Activated T-cell treated with anti-CD3 and anti-CD28 coated beads for 1 hour (primary cell): Measurements from ENCODE around the gene PRDM16.

ENCODE experiments used
- DNase-seq: peaks from one replicate; pipeline ENCODE4 v3.0.0-alpha.2; 2020; ENCODE audit warnings: low read depth

PRDM16 gene

DNA sequence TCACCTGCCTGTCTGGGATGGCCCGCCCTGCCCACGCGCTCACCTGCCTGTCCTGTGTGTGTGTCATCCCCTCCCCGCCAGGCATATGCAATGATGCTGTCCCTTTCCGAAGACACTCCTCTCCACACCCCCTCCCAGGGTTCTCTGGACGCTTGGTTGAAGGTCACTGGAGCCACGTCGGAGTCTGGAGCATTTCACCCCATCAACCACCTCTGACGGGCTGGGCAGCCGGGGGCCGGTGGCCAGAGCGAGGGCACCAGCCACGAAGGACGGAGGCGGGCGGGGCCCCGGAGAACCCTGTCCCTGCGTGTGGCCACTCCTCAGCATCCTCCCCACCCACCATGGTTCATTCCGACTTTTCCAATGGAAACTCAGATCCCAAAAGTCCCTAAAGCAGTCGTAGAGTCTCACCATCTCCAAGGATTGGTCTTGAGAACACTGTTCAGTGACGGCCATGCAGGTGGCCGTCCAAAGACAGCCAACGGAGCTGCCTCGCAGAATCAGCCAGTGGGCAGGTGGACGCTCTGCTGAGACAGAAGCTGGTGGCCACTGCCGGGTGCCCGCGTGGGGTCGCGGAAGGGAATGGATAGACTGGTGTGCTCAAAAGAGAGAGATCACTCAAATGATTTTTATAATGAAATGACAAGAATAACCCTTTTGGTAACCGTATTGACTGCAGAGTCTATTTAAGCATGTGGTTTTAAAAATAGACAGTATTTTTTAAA, 364.8 kb downstream of the PRDM16 start:
- DNase-seq, result no peak

DNA sequence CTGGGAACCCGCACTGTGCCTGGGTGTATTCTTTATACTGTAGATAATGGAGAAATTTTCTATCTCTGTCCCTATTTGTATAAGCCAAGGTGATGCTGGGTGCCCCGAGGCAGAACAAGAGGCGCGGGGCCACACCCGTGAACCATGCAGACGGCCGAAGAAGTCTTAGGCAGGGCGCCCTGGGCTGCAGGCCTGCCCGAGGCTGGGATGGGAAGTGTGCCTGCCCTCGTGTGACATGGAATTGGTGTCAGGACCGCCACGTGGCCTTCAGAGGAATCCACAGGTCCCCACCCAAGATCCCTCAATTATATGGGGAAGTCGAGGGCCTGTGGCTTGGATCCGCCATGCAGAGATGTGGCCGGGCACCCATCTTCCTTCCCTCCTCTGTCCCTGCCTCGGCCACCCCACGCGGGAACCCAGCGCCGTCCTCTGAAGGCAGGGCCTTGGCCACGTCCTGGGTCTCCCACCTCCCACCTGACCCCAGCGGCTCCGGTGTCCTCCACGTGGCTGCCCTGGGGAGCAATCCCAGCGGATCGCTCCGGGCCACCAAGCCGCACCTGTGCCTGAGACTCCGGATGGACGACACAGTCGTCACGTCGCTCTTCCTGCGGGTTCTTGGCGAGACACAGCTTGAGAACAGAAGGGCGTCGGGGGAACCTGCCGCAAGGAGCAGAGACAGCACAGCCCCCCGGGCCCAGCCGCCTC, 365.6 kb downstream of the PRDM16 start:
- DNase-seq, result no peak

DNA sequence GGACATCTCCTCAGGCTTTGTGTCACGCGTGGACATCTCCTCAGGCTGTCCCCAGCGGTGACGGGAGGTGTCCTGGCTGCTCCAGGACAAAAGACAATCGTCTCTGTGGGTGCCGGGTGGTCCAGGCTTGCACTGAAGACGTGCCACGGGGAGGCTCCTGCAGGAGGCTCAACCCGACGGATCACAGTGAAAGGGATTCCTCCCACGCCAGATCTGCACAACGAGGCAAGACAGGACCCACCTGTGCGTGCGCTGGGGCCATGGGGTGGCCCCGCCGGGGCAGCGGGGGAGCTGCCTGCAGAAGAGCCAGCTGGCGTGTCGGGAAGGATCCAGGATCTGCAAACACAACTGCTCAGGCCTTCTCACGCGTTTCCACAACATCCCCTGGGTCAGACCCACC, 366.7 kb downstream of the PRDM16 start:
- DNase-seq, result no peak

DNA sequence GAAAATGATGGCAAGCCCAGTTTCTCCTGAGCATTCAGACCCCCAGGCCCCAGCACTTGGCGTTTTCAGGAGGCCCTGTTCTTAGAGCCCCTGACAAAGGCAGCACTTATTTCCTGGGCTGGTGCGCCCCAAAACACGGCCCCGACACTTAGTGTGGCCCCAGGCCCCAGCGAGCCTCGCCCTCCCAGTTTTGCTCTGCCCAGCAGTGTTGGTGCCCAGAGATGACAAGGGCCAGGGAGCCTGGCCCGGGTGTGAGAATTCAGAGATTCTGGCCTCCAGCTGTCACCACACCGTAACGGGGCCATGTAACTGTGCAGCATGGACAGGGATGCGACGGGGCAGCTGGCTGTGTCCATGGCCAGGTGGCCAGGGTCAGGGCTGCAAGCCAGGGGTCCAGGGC, 367.4 kb downstream of the PRDM16 start:
- DNase-seq, result no peak

DNA sequence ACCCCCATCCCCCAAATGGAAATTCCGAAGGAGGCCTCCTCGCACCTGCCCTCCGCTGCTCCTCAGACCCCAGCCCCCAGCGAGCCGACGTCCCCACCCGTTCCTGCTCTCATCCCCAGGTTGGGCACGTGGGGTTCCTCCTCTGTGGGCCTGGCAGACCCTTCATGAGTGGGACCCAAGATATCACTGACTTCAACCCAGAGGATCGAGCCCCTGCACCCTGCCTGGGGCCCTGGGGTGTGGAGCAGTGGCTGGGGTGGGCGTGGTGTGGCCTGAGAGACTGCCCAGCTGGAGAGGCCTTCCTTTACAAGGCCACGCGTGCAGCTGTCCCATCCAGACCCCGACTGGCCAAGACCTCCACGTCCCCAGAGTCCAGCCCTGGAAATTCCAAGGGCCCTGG, 367.9 kb downstream of the PRDM16 start:
- DNase-seq, result no peak

DNA sequence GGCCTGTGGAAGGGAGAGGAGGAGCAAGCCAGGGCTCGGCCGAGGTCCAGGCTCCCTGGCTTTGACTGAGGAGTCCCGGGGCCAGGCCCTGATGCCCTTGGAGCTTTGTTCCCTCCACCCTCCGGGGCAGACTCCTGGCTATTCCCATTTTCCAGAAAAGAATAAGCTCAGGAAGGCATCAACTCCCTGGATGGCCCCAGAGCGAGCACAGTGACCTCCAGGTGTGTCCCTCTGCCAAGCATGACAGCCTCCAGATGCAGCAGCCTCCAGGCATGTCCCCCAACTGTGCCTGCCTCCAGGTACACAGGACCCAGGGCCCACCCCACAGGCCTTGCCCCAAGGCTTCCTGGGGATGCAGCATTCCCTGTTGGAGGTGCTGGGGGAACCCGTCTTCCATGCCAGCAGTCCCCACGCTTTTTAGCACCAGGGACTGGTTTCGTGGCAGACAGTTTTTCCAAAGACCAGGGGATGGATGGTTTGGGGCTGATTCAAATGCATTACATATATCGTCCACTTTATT, 369.7 kb downstream of the PRDM16 start:
- no peak for DNase-seq

DNA sequence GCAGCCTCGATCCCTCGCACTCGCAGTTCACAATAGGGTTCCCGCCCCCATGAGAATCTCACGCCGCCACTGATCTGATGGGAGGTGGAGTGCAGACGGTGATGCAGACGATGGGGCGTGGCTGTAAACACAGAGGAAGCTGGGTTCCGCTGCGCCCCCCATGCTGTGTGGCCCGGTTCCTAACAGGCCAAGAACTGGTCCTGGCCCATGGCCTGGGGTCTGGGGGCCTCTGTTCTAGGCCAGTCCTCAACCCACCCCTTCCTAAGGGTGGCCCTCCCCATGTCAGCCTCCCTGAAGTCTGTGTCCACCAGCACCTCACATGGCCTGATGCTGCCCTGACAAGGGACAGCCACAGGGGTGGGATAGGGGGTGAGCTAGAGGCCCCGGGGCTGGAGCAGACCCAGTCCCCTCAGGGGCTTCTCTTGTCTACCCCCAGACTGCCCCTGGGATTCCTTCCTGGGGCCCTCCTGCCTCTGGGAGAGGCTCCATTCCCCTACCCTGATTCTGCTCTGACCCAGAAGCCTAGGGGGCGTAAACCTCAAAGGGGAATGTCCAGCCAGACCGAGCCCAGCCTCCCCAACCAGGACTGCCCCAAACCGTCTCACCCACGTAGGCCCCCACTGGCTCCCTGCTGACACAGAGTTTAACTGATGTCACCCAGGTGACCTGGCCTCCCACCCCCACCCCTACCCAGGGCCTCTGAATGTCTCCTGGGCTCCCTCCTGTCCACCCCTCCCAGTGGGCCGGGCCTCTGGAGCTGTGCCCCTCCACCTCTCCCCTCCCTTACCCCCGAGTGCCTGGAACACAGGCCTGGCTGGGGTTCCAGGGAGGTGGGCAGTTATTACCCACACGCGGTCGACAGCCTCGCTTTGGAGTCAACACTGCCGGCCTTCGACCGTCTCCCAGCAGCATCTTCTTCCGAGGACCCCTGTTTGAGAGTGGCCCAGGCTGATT, 370.6 kb downstream of the PRDM16 start:
- DNase-seq, result no peak

DNA sequence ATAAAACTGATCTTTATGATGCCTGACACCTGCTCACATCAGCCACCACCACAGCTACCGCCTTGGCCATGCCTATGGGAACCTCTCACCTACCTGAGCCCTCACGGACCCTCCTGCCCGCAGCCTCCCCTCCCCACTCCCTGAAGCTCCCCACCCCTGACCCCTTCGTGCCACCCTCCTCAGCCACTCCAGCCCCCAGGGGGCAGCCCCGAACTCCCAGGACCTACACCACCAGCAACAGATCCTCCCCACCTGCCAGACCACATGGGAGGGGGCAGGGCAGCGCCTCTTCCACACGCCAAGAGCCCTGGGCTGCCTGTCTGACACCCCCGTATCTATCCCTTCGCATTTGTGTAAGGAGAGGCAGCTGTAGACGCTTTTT, 371.3 kb downstream of the PRDM16 start:
- DNase-seq, result no peak

DNA sequence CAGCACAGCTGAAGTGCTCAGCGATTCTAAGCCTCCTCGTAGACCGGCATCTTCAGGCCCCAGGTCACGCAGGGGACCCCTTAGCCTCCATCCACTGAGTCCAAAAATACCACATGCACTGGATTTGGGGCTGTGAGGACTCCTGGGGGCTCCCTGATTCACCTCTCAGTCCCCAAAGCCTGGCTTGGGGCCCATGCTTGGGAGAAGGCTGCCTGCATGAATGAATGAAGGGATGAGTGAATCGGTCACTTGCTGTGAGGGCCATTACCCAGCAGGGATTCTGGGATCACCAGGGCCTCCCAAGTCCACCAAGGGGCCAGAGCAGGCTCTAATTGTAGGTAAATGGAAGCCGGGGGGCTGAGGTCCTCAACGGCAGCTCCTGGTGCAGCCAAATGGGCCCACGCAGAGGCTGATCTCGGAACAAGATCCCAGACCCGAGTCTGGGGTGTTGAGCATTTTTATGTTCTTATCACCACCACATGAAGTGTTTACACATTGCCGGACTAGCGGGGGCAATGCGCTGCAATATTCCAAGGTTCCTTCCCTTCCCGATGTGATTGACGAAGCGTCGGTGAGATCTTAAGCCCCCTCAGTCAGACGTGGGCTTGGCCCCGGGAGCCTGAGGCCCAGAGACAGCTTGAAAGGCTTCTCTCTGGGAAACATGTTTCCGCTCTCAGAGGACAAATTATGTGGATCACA, 371.9 kb downstream of the PRDM16 start:
- DNase-seq, result no peak

DNA sequence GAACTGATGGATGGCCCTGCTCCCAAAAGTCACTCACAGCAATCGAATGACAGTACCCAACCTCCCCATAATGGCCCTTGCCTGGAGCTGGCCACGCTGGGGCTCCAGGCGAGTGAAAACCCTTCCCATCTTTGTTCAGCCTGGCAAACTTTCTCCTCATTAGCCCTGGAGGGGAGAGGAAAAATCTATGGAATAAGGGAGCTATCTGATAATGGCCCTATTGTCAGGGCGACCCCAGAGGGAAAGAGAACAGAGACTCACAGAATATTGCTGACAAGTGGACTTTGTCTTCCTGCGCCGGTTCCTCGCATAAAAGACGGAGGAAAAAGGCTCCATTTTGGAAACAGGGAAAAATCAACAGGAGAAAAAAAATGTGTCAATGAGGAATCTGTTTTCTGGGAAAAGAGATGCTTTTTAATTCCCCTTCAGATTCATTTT, 372.4 kb downstream of the PRDM16 start:
- no peak for DNase-seq

DNA sequence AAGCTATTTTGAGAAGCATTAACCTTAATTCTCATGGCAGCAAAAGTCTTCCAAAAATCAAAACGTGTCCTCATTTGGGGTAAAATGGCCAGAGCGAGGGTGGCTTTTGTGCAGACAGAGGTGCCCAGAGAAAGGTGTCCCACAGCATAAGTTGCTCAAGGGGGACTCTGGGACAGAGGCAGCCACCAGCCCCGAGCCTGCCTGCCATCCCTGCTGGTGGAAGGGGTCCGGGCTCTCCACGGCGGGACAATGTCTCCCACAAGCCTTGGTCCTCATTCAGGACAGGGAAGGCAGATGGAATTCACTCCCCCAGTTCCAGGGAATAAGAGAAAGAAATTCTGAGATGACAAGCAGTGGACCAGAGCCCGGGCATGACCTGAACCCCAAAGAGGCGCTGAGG, 372.9 kb downstream of the PRDM16 start:
- no peak for DNase-seq

DNA sequence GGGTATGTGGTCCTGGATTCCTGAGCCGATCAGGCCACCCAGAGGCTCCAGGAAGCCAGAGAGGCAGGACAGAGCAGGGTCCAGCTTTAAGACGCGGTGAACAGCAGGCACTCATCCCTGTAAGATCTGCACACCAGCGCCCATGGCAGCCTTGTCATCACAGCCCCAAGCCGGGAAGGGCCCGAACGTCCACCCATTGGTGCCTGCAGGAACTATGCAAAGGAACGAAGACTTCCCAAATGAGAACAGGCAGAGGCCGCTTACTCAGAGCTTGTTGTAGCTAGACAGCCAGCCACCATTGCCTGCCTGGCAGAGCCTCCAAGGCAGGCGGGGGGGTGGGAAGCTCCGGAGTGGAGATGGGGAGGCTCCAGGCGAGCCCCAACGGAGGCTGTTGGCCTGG, 373.3 kb downstream of the PRDM16 start:
- DNase-seq, result no peak

DNA sequence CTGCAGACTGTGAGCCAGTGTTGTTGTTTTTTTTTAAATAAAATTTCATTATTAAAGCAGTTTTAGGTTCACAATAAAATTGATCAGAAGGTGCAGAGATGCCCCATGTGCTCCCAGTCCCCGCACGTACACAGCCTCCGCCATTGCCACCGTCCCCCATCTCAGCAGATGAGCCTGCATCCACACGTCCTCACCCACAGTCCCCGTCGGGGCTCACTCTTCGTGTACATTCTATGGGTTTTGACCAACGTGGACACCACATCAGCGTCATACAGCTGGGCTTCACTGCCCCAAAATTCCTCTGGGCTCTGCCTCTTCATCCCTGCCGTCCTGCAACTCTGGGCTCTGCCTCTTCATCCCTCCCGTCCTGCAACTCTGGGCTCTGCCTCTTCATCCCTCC, 373.9 kb downstream of the PRDM16 start:
- DNase-seq, result no peak

DNA sequence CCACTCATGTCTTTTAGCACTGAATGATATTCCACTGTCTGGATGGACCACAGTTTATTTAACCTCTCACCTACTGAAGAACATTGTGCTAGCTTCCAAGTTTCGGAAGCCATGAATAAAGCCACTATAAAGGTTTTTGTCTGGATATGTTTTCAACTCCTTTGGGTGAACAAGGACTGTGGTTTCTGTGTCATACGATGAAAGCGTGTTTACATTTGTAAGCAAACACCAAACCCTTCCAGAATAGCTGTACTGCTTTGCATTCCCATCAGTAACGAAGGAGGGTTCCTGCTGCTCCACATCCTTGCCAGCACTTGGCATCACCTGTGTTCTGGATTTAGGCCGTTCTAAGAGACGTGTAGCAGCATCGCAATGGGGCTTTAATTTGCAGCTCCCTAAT, 374.8 kb downstream of the PRDM16 start:
- DNase-seq, result no peak

DNA sequence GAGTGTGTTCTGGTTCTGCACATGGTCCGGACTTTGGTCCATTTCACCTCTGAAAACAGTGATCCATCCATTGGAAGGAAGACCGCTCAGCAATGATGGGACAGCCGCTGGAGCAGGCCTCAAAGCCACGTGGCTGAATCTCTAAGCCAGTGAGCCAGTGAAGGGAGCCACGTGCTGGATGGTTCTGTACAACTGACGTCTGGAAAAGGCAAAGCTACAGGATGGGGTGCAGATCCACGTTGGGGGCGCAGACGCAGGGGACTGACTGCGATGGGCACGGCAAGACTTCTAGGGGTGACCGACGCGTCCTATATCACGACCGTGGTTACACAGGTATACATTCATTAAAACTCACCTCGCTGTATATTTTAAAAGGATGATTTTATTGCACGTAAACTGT, 375.3 kb downstream of the PRDM16 start:
- no peak for DNase-seq

DNA sequence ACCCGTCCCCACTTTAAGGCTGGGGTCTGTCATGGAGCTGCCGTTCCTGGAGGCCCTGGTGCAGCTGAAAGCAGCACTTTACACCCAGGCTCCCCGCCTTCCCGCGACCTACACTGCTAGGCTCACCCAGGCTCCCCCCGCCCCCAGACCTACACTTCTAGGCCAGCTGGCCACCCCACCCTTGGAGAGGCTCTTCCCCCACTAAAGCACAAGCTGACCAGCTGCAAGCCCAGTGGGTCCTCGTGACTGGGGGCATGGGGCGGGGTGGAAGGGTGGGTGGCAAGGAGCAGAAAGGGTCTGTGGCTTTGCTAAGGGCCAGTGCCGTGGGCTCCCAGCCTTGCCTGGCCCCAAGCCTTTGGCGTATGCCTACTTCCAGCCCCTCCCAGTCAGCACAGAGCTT, 375.7 kb downstream of the PRDM16 start:
- DNase-seq, result no peak

DNA sequence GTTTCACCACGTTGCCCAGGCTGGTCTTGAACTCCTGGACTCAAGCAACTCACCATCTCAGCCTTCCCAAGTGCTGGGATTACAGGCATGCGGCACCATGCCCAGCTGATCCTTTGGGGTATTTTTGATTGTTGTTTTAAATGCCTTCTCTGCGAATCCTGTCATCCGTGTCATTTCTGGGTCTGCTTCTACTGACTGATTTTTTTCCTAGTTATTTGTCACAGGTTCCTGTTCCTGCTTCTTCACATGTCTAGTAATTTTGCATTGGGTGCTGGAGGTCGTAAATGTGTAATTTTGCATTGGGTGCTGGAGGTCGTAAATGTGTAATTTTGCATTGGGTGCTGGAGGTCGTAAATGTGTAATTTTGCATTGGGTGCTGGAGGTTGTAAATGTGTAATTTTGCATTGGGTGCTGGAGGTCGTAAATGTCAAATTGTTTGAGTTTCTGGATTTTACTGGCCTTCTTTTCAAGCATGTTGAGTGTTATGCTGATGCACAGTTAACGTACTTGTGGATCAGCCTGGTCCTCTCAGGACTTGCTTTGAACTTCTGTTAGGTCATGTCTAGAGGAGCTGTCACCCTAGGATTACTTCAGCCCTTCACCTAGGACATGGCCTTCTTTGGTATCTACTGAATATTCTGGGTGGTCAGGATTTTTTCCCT, 381.3 kb downstream of the PRDM16 start:
- no peak for DNase-seq

DNA sequence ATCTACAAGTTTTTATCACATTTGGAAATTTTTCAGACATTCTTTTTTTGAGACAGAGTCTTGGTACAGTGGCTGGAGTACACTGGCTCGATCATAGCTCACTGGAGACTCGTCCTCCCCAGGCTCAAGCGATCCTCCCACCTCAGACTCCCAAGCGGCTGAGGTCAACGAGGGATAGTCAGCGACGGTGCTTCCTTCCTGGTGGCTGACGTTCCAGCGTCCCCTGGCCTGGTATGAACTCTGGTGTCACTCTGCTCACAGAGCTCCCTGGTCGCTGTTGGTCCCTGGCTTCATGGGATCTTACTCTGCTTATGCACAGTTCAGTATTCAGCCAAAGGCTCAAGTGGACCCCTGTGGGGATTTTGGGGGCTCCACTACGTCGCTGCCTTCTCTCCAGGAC, 382.0 kb downstream of the PRDM16 start:
- no peak for DNase-seq

DNA sequence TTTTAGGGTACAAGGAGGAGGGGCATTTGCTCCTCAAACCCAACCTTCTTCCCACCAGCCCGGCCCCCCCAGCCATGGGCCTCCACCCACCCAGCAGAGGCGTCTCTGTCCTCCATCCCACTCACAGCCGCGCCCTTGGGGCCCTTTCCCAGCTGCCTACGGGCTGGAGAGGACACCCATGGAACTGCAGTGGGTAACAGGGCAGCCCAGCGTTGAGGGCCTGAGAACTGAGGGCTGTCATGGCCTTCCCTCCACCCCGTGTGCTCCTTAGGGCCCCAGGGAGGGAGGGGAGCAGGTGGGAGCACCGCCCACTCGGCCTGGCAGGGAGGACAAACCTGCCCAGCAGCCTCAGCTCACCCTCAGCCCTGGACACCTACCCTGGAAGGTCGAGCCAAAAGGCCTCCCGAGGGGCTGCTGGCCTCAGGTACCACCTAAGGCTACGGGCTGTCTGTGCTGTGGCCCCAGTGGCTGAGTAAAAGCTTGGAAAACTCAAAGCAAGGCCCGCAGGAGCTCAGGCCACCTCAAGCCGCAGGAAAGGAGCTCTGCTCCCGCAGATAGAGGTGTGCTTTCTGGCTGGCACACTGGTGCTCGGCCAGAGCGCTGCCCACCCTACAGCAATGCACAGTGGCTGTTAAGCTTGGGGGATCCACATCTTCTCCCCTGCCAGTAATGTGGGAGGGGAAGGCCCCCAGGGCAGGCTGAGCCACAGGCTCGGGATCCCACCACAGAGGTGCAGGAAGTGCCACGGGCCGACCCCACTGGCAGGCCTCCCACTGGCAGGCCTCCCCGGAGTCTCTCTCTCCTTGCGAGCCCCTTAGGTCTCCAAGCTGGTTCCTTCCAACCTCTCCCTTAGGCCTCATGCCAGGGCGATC, 383.2 kb downstream of the PRDM16 start:
- no peak for DNase-seq

DNA sequence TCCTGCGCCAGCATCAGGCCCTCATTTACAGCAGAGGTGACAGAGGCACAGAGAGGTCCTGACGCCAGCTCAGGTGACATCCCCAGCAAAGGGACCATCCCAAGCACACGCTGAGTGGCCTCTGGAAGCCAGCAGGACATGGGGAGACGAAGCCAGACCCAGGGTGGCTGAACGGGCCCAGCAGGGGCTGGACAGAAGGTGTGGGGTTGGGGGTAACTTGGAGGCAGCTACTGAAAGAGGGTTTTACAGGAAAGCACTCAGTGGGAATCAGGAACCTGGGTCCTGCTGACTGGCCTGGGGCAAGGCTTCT, 383.8 kb downstream of the PRDM16 start:
- DNase-seq, result no peak
